ENCODE data around the gene EPHA7. TPM values are rescaled to one million over a fixed set of nuclear protein-coding genes. Genes with fewer than 3 reads are reported as not detected.

EPHA7 gene
- total RNA-seq, 1 donor from 2014 or later: 12.4 TPM

DNA sequence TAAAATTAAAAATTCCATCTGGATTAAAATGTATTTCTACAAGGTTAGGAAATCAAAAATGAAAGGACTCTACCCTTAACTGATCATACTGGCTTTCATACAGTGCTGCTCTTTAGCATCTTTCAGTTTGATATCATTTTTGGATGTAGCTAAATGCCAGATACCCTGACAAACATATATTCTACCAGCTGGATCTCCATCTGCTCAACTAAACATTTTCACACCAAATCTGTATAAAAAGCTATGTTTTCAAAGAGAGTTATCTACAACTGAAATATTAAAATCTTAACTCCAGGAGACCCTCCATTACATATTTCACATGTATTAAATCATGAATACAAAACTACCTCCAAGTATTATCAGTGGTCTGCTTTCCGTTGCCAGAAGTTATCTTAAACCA is 95.7 kb downstream of the EPHA7 start:
- H3K4me1 Mint-ChIP-seq: no peaks in the 10 kb centered on the region
- no peak overlapping the region for H3K27ac Mint-ChIP-seq
- H3K36me3 Mint-ChIP-seq: no peaks in the 10 kb centered on the region
- H3K27me3 Mint-ChIP-seq (ENCODE audit: low read depth): no peaks in the 10 kb centered on the region
- TF ChIP-seq, protein P1, sequence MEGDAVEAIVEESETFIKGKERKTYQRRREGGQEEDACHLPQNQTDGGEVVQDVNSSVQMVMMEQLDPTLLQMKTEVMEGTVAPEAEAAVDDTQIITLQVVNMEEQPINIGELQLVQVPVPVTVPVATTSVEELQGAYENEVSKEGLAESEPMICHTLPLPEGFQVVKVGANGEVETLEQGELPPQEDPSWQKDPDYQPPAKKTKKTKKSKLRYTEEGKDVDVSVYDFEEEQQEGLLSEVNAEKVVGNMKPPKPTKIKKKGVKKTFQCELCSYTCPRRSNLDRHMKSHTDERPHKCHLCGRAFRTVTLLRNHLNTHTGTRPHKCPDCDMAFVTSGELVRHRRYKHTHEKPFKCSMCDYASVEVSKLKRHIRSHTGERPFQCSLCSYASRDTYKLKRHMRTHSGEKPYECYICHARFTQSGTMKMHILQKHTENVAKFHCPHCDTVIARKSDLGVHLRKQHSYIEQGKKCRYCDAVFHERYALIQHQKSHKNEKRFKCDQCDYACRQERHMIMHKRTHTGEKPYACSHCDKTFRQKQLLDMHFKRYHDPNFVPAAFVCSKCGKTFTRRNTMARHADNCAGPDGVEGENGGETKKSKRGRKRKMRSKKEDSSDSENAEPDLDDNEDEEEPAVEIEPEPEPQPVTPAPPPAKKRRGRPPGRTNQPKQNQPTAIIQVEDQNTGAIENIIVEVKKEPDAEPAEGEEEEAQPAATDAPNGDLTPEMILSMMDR (IDR thresholded peaks at IDR 0.05; ENCODE audit: unreplicated experiment): no peak
- no peaks in the 10 kb centered on the region for H3K9me3 Mint-ChIP-seq
- DNase-seq (ENCODE audit: low spot score in 2 of 2, unreplicated experiment in 2 of 2): no peak
- H3K4me3 Mint-ChIP-seq: no peak overlapping the region

DNA sequence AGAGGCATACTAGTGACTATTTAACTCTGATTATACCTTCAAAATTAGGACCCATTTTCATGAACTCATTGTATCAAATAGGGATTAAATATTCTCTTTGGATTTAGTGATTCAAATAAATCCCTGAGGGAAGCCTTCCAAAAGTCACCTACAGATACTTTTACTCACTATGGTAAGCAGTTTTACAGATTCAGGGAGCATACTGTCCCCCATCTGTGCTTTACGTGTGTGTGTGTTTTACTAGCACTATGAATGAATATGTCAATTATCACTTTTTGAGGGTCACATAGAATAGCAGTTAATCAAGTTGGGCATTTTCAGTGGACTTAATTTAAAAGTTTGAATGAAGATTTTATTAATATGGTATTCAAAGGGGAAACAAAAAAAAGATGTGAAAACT is 96.7 kb downstream of the EPHA7 start:
- TF ChIP-seq, protein P1 (IDR thresholded peaks at IDR 0.05; ENCODE audit: unreplicated experiment): no peak
- Mint-ChIP-seq H3K27me3 (ENCODE audit: low read depth) (no peaks in the 10 kb centered on the region), H3K36me3 (no peaks in the 10 kb centered on the region), H3K4me1 (no peaks in the 10 kb centered on the region), H3K9me3 (no peaks in the 10 kb centered on the region), H3K27ac (no peak overlapping the region), H3K4me3 (no peak overlapping the region)
- no peak for DNase-seq (ENCODE audit: low spot score in 2 of 2, unreplicated experiment in 2 of 2)

DNA sequence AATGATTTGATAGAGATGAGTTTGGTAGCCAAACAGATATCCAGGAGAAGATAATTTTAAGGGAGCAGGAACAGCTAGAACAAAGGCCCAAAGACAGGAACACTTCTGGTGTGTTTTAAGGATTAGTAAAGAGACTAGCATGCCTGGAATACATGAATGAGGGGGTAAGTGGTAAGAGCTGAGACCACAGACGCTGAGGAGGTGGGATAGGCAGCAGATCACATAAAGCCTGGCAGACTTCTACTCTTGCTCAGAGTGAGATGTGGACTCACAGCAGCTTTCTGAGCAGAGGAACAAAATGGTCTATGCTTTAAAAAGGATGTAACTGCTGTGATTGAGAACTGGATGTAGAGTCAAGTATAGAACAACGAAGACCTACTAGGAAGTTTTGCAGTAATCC is 100.1 kb downstream of the EPHA7 start:
- H3K27me3 Mint-ChIP-seq (ENCODE audit: low read depth): no peaks in the 10 kb centered on the region
- no peak overlapping the region for H3K27ac Mint-ChIP-seq
- no peaks in the 10 kb centered on the region for H3K4me1 Mint-ChIP-seq
- H3K4me3 Mint-ChIP-seq: no peak overlapping the region
- no peak for DNase-seq (ENCODE audit: low spot score in 2 of 2, unreplicated experiment in 2 of 2)
- TF ChIP-seq, protein P1 (IDR thresholded peaks at IDR 0.05; ENCODE audit: unreplicated experiment): no peak
- H3K36me3 Mint-ChIP-seq: no peaks in the 10 kb centered on the region
- no peaks in the 10 kb centered on the region for H3K9me3 Mint-ChIP-seq

DNA sequence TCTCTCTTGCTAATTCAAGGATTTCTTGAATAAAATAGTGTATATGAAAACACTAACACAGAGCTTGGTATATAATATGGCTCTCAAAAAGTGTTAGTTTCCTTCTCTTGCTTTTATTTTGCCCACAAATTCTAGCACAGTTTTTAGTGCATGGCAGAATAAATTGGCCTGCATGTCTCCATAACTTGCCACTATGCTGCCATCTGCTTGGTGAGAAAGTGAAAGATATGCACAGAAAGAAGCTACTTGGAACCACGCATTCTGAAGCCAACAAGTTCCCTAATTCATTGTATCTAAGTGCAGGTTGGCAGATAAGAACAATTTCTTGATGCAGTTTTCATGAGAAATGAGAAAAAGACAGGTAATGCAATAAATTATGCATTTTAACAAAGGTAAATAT is 101.2 kb downstream of the EPHA7 start:
- Mint-ChIP-seq H3K4me1 (no peaks in the 10 kb centered on the region), H3K36me3 (no peaks in the 10 kb centered on the region), H3K27ac (no peak overlapping the region), H3K4me3 (no peak overlapping the region), H3K27me3 (ENCODE audit: low read depth) (no peaks in the 10 kb centered on the region), H3K9me3 (no peaks in the 10 kb centered on the region)
- TF ChIP-seq, protein P1 (IDR thresholded peaks at IDR 0.05; ENCODE audit: unreplicated experiment): no peak
- no peak for DNase-seq (ENCODE audit: low spot score in 2 of 2, unreplicated experiment in 2 of 2)

DNA sequence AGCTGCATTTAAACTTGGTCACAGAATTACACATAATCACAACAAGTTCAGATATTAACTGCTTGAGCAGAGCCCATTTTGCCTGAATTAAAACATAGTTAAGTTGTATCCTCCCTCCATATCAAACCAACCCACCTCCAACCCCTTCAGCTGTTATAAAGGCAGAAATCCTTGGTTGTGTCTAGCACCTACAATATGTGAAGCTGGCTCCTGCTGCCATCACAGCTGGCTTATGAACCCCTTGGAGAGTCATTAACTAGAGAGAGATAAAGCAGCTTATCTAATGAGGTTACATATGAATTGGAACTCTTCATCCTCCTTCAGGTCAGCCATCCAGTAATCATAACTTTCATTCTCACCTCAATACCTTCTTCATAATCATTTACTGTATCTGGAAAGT is 101.8 kb downstream of the EPHA7 start:
- Mint-ChIP-seq H3K27me3 (ENCODE audit: low read depth) (no peaks in the 10 kb centered on the region), H3K4me3 (no peak overlapping the region), H3K4me1 (no peaks in the 10 kb centered on the region), H3K9me3 (no peaks in the 10 kb centered on the region), H3K36me3 (no peaks in the 10 kb centered on the region), H3K27ac (no peak overlapping the region)
- DNase-seq (ENCODE audit: low spot score in 2 of 2, unreplicated experiment in 2 of 2): no peak
- TF ChIP-seq, protein P1 (IDR thresholded peaks at IDR 0.05; ENCODE audit: unreplicated experiment): no peak

Data from mesothelial cell of epicardium (in vitro differentiated cells).